Measurements from ENCODE around the gene MAGI2.

DNA sequence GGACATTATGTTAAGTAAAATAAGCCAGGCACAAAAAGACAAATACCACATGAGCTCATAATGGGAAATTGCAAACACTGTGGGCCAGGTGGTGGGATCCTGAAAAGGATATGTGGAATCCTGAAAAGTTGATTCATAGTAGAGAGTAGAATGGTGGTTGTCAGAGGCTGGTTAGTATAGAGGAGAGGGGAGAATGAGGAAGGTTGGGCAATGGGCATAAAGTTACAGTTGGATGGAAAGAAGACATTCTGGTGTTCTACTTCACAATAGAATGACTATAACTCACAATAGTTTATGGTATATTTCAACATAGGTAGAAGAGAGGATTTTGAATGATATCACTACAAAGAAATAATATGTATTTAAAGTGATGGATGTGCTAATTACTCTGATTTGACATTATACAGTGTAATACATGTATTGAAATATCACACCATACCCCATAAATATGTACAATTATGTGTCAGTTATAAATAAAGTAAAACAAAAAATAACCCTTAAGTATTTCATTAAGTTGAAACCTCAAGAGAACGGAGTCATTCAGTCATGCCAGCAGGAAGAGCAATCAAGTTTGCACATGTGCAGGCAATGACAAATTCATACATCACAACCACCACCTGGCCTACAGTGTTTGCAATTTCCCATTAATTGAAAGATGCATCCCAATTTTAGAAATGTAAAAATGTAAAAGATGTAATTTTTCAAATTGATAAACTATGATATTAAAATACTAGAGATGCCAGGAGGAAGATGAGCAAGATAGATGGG lies 156.7 kb downstream of the MAGI2 start:
- TF ChIP-seq, protein P1, sequence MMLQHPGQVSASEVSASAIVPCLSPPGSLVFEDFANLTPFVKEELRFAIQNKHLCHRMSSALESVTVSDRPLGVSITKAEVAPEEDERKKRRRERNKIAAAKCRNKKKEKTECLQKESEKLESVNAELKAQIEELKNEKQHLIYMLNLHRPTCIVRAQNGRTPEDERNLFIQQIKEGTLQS (IDR thresholded peaks at IDR 0.05) = no peak
- TF ChIP-seq, protein P2, sequence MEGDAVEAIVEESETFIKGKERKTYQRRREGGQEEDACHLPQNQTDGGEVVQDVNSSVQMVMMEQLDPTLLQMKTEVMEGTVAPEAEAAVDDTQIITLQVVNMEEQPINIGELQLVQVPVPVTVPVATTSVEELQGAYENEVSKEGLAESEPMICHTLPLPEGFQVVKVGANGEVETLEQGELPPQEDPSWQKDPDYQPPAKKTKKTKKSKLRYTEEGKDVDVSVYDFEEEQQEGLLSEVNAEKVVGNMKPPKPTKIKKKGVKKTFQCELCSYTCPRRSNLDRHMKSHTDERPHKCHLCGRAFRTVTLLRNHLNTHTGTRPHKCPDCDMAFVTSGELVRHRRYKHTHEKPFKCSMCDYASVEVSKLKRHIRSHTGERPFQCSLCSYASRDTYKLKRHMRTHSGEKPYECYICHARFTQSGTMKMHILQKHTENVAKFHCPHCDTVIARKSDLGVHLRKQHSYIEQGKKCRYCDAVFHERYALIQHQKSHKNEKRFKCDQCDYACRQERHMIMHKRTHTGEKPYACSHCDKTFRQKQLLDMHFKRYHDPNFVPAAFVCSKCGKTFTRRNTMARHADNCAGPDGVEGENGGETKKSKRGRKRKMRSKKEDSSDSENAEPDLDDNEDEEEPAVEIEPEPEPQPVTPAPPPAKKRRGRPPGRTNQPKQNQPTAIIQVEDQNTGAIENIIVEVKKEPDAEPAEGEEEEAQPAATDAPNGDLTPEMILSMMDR (IDR thresholded peaks at IDR 0.05 in 2 of 3, conservative IDR thresholded peaks at IDR 0.05 in 1 of 3; ENCODE audit: borderline replicate concordance in 1 of 3, insufficient read depth in 1 of 3, low read depth in 2 of 3, low read length in 2 of 3) = no peak
- no peak for TF ChIP-seq POLR2A (IDR thresholded peaks at IDR 0.05; ENCODE audit: borderline replicate concordance, extremely low read depth, insufficient read depth, insufficient read length)
- no peak for TF ChIP-seq JUND (IDR thresholded peaks at IDR 0.05)
- no peak for TF ChIP-seq ZNF274 (IDR thresholded peaks at IDR 0.05; ENCODE audit: low read depth, low read length)
- no peak for TF ChIP-seq EZH2 (IDR thresholded peaks at IDR 0.05)
- no peak for TF ChIP-seq CEBPB (IDR thresholded peaks at IDR 0.05; ENCODE audit: low read depth)
- TF ChIP-seq CBX3 (IDR thresholded peaks at IDR 0.05; ENCODE audit: low read depth) = no peak
- no peak for TF ChIP-seq POLR2AphosphoS5 (IDR thresholded peaks at IDR 0.05; ENCODE audit: low read depth, low read length)
- TF ChIP-seq ZFX (IDR thresholded peaks at IDR 0.05) = no peak
- TF ChIP-seq YY1 (IDR thresholded peaks at IDR 0.05; ENCODE audit: extremely low read depth, insufficient replicate concordance, low read depth, low read length) = no peak
